ENCODE measurements around the gene LITAFD.
"Not testable (repeated sequence)": the region's sequence is repeated elsewhere in the genome, so short reads cannot be mapped to it uniquely, and the experiment has no call there.

LITAFD gene

DNA sequence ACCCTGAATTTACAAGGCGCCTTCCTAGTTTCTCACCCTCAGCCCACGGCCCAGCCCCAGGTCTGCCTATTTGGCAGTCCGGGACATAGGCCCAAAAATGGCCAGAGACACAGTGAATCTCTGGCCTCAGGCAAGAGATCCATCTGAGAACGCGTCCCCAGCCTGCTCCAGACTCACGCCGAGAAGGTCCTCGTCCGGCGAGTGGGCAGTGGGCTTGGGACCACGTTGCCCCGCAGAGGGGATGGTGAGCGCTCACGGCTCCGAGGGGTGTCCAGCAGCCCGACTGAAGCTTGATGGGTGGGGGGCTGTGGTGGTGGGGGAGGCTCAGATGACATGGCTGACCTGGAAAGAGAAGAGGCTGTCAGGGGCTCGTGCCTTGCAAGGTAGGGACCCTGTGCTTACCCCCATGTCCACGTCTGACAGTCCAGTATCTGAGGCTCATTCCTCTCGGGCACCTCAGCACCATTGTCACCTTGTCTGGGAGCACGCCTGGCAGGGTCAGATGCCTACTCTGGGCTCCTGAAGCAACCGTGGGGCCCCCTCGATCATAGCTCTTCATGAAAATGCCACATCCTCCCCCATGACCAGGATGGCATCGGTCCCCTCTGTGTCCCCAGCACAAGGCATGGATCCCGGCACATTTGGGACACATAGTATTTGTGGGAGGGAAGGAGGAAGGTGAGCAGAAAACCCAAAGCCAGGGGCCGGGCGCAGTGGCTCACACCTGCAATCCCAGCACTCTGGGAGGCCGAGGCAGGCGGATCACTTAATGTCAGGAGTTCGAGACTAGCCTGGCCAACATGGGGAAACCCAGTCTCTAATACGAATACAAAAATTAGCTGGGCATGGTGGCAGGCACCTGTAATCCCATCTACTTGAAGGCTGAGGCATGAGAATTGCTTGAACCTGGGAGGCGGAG is 22.9 kb upstream of the LITAFD start:
- no peak for DNase-seq

- no peak for DNase-seq
Measured at GRCh38 chr16:8859913-8860881, 22.0 kb upstream of the LITAFD start.

GRCh38 chr16:8861563-8862308 is 20.4 kb upstream of the LITAFD start:
- no peak for DNase-seq

DNA sequence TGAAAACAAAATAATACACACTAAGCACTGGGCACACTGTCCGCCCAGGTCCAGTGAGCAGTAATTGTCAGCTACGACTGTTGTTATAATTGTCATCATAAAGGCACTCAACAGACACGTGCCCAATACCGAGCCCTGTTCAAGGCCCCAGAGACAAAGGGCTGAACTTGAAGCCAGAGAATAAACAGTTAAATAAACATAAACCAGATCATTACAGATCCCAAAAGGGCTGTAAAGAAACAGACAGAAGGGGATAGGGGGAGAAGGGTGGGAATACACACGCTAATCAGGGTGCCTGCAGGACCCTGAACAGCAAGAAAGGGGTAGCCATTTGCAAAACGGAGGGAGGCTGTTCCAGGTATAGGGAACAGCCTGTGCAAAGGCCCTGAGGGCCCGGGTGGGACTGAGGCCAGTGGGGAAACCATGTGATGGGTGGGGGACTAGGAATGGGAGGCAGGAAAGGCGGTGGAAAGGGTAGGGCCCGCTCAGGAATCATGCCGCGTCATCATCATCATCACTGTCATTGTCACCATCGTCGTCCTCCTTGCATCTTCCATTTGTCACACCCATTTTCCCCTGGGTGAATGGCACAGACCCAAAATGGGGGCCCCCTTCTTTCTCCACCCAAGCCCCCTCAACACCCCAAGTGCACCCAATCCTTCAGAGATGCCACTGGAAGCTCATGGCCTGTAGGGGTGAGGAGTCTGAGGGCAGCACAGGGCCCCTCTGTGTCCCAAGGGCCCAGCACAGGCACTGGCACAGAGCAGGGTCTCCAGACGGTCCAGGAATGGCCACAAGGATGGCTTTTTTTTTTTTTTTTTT is 19.6 kb upstream of the LITAFD start:
- DNase-seq: no peak

- DNase-seq: no peak
Measured at GRCh38 chr16:8863594-8864424, 18.3 kb upstream of the LITAFD start.

DNA sequence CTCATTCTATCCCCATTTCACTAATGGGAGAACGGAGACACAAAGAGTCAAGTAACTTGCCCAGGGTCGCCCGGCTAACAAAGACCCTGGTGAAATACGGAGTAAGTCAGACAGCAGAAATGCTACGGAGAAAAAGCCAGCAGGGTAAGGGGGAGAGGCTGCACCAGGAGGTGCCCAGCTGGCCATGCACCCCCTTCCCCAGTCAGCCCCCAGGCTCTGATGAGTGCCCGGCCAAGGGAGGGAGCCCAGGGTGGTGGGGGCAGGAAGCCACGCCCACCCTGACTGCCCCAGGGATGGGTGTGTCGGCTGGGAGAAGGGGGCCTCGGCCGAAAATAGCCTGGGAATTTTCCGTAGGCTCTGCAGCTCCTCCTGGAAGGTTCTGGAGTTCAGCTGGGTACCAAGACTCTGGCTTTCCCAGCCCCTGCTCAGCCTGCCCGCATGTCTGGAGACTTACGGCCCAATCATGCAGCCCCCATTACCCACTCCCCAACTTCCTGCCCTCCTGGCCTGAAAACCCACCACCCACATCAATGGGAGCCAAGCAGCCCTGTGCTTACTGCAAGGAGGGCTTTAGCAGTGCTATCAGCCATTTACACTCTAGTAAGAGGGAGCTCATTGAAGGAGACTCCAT is 17.6 kb upstream of the LITAFD start:
- DNase-seq: no peak

DNA sequence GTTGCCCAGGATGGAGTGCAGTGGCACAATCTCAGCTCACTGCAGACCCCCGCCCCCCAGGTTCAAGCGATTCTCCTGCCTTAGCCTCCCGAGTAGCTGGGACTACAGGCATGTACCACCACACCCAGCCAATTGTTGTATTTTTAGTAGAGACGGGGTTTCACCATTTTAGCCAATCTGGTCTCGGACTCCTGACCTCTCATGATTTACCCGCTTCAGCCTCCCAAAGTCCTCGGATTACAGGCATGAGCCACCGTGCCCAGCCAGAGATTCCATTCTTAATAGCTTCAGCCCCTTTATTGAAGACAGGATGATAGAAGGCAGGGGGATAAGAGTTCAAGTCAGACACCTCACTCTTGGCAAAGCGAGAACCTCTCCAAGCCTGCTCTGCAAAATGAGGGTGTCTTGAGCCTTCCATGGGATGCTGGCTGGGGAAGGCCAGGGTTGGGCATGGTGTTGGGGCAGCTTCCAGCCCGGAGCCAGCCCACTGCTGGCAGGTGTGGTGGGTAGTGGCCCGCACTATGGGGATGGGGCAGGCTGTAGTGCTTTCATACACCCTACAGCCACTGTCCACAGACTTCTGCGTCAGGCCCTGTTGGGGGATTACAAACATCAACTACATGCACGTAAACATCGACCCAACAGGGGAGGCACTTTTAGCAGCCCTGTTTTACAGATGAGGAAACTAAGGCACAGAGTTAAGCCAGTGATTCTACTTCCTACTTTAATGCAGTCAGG is 16.8 kb upstream of the LITAFD start:
- no peak for DNase-seq

GRCh38 chr16:8866118-8866883 is 15.8 kb upstream of the LITAFD start:
- no peak for DNase-seq

GRCh38 chr16:8866884-8867215 is 15.3 kb upstream of the LITAFD start:
- DNase-seq: no peak

- DNase-seq: peak; percentile 16
Measured at GRCh38 chr16:8867216-8867931, 14.8 kb upstream of the LITAFD start.

GRCh38 chr16:8867932-8868415 is 14.2 kb upstream of the LITAFD start:
- peak; percentile 71 for DNase-seq

DNA sequence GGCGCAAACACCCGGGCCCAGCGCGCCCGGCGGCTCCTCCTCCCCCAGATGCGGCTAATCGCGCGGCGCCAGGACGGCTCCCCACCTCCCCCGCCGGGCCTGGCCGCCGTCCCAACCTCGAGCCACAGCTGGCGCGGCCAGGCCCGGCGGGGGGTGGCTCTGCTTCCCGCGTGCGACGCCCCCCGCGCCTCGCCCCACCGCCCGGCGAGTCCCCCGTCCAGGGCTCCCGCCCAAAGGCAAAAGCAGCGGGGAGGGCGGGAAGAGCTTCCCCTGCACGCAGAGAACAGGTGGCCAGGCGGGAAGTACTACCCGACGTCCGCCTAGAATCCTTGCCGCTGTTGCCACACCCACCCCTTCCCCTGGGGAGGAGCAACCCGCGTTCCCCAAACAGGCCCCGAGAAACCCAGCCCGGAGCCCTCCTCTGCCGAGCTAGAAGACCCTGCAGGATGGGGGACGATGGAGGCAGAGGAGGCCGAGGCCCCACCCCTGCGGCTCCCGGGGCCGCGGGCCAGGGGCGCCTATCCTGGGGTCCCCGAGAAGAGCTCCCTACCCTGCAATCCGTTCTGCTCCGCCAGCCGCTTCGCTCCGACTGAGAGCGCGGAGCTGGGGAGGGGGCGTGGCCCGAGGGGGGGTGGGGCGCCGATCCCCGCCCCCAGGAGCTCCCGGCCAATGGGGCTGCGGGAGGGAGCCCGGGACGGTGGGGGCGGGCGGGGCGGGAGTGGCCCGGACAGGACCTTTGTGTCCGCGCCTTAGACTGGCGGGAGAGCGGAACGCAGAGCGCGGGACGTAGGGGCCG is 13.5 kb upstream of the LITAFD start, which contains the start of gene CARHSP1:
Gene CARHSP1, minus strand, starts transcription at position 591 of the 796 bp plus-strand sequence. CDS start 9,678 bp downstream, outside the sequence.
- DNase-seq: peak; percentile 82

DNA sequence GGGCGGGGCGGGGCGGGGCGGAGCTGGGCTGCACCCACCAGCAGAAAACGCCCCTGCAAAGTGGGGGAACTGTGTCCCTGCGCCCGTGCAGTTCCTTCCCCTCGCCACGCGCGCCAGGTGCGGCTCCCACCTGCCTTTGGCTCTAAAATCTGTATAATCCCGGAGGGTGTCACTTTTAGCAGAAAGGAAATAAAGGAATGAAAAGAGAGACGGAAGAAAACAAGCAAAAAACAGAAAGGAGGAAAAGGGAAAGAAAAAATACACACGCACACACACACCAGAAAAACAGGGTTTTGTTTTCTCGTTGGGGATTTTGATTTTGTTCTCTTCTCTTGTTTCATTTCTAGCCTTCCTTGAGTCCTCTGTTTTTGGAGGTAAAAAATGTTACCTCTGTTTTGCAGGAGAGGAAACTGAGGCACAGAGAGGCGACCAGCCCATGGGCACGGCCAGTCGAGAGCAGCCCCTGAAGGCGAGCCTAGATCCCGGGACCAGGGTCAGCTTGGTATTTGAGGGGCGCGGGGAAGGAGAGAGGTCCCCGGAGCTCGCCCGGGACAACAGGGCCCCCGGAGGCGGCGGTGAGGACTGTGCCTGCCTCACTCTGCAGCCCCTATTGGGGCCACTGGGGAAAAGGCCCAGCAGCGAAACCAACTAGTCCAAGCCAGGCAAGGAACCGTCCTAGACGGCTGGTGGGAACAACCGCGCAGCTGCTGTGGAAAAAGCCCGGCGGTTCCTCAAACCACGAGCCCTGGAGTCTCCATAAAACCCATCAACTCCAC is 12.8 kb upstream of the LITAFD start:
- DNase-seq: no peak

GRCh38 chr16:8869988-8870241 is 12.2 kb upstream of the LITAFD start:
- not testable (repeated sequence) for DNase-seq

DNA sequence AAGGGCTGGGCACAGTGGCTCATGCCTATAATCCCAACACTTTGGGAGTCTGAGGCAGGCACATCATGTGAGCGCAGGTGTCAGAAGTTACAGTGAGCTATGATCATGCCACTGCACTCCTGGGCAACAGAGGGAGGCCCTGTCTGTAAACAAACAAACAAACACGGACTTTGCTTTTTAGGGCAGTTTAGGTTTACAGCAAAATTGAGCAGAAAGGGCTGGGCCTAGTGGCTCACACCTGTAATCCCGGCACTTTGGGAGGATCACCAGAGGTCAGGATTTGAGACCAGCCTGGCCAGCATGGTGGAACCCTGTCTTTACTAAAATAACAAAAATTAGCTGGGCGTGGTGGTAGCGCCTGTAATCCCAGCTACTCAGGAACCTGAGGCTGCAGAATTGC is 10.1 kb upstream of the LITAFD start:
- no peak for DNase-seq

DNA sequence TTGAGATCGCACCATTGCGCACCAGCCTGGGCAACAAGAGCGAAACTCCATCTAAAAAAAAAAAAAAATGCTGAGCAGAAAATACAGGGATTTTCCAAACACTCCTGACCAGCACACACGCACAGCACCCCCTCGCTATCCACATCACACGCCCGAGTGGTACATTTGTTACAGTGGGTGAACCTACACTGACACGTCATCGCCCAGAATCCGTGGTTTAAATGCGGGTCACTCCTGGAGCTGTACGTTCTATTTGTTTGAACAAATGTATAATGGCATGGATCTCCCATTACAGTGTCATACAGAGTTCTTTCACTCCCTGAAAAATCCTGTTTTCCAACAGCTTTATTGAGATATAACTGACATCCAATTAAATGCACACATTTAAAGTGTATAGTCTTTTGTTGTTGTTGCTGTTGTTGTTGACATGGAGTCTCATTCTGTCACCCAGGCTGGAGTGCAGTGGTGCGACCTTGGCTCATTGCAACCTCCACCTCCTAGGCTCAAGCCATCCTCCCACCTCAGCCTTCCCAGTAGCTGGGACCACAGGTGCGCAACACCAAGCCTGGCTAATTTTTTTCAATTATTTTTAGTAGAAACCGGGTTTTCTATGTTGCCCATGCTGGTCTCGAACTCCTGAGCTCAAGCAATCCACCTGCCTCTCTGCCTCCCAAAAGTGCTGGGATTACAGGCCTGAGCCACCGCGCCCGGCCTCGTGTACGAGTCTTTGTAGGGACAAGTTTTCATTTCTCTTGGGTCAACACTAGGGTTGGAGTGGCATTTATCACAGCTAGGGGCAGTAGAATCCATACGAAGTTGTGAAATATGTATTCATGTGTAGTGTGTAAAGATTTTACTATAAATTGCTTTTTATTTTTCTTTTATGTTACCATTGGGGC is 8.9 kb upstream of the LITAFD start:
- DNase-seq: no peak
